OCI-LY1 (cell line): ENCODE data around the gene ORAI3.
A peak's percentile ranks its signal among the peaks of the same experiment; 100 is the strongest.

Experiments
- H2AFZ ChIP-seq: fragments of 200-600 bp; sonication (generic), shearing (Covaris generic); 2 replicates; pipeline ENCODE4 v1.6.0; 2014; ENCODE audit warnings: antibody characterized with exemption, mild to moderate bottlenecking, low read length
- H3F3A ChIP-seq: fragments of 200-600 bp; sonication (generic), shearing (Covaris generic); 2 replicates; pipeline ENCODE4 v1.6.0; 2014; ENCODE audit warnings: mild to moderate bottlenecking, antibody characterized with exemption, low read length, moderate library complexity; ENCODE audit not compliant: insufficient read depth
- H3K27ac ChIP-seq: fragments of 200-600 bp; sonication (generic); 2 replicates; pipeline ENCODE4 v1.5.1; 2014; ENCODE audit warnings: low read length, mixed run types, mild to moderate bottlenecking, low read depth; ENCODE audit not compliant: poor library complexity, severe bottlenecking
- H3K27me3 ChIP-seq: fragments of 200-600 bp; sonication (generic); 2 replicates; pipeline ENCODE4 v1.6.0; 2014; ENCODE audit warnings: antibody characterized with exemption, mild to moderate bottlenecking, low read length, moderate library complexity; ENCODE audit not compliant: insufficient read depth
- H3K36me3 ChIP-seq: fragments of 200-600 bp; sonication (generic); 2 replicates; pipeline ENCODE4 v1.6.1; 2014; ENCODE audit warnings: mild to moderate bottlenecking, antibody characterized with exemption, low read length, moderate library complexity, mixed read lengths; ENCODE audit not compliant: insufficient read depth
- H3K4me1 ChIP-seq: fragments of 200-600 bp; sonication (generic); 2 replicates; pipeline ENCODE4 v1.5.1; 2014; ENCODE audit warnings: mild to moderate bottlenecking, low read length, moderate library complexity; ENCODE audit not compliant: insufficient read depth, severe bottlenecking
- H3K4me2 ChIP-seq: fragments of 200-600 bp; sonication (generic), shearing (Covaris generic); 2 replicates; pipeline ENCODE4 v1.6.1; 2014; ENCODE audit warnings: low read length
- H3K4me3 ChIP-seq: fragments of 200-600 bp; sonication (generic); 2 replicates; pipeline ENCODE4 v1.5.1; 2014; ENCODE audit warnings: low read length, low read depth, mild to moderate bottlenecking, mixed read lengths; ENCODE audit not compliant: poor library complexity, severe bottlenecking
- H3K79me2 ChIP-seq: fragments of 200-600 bp; shearing (Covaris generic); 2 replicates; pipeline ENCODE4 v1.6.1; 2016; ENCODE audit warnings: mixed run types, low read length, mixed read lengths; ENCODE audit not compliant: insufficient read depth
- H3K9ac ChIP-seq: fragments of 200-600 bp; sonication (generic), shearing (Covaris generic); 2 replicates; pipeline ENCODE4 v1.6.1; 2014; ENCODE audit warnings: mild to moderate bottlenecking, low read length, mixed read lengths
- H3K9me2 ChIP-seq: fragments of 200-600 bp; sonication (generic), shearing (Covaris generic); 2 replicates; pipeline ENCODE4 v1.6.1; 2014; ENCODE audit warnings: low read depth, mild to moderate bottlenecking, low read length, mixed read lengths
- H3K9me3 ChIP-seq: fragments of 200-600 bp; shearing (Covaris generic); 2 replicates; pipeline ENCODE4 v1.6.1; 2014; ENCODE audit warnings: low read length, mixed read lengths
- H4K20me1 ChIP-seq: fragments of 200-600 bp; sonication (generic), shearing (Covaris generic); 2 replicates; pipeline ENCODE4 v1.6.0; 2016; ENCODE audit warnings: mild to moderate bottlenecking, low read length; ENCODE audit not compliant: insufficient read depth
- CTCF ChIP-seq: fragments of 200-600 bp; sonication (generic), shearing (Covaris generic); IDR thresholded peaks from 2 replicates; pipeline ENCODE4 v1.5.1; 2017; ENCODE audit warnings: mild to moderate bottlenecking, antibody characterized with exemption, low read length, moderate library complexity, mixed read lengths
- EZH2 ChIP-seq: fragments of 200-600 bp; sonication (generic), shearing (Covaris generic); IDR thresholded peaks from 2 replicates; pipeline ENCODE4 v1.8.0; 2017; ENCODE audit warnings: borderline replicate concordance, mixed run types, mild to moderate bottlenecking, antibody characterized with exemption, low read length, moderate library complexity, mixed read lengths

ORAI3 gene

GRCh38 chr16:30983289-30983889 is 34.5 kb downstream of the ORAI3 start:
- H3K36me3 ChIP-seq, result peaks cover 55% of the 10 kb centered on the region
- no peaks in the 10 kb centered on the region for H3K79me2 ChIP-seq
- H3K4me3 ChIP-seq, result no peak overlapping the region
- H4K20me1 ChIP-seq, result no peaks in the 10 kb centered on the region
- H3K4me2 ChIP-seq, result no peak overlapping the region
- peaks cover 6% of the 10 kb centered on the region for H3K4me1 ChIP-seq
- no peaks in the 10 kb centered on the region for H3K9me2 ChIP-seq
- no peak overlapping the region for H2AFZ ChIP-seq
- no peaks in the 10 kb centered on the region for H3K9me3 ChIP-seq
- no peaks in the 10 kb centered on the region for H3K27me3 ChIP-seq
- no peaks in the 10 kb centered on the region for H3F3A ChIP-seq
- no peak overlapping the region for H3K9ac ChIP-seq
- H3K27ac ChIP-seq, result no peak overlapping the region
- TF ChIP-seq EZH2, result no peak
- TF ChIP-seq CTCF, result no peak

- H3K4me3 ChIP-seq, result no peak overlapping the region
- no peak overlapping the region for H3K27ac ChIP-seq
- H3K27me3 ChIP-seq, result no peaks in the 10 kb centered on the region
- no peaks in the 10 kb centered on the region for H3K79me2 ChIP-seq
- H3K9ac ChIP-seq, result no peak overlapping the region
- no peak overlapping the region for H2AFZ ChIP-seq
- no peak overlapping the region for H3K4me2 ChIP-seq
- H3K9me2 ChIP-seq, result no peaks in the 10 kb centered on the region
- H3K36me3 ChIP-seq, result peaks cover 48% of the 10 kb centered on the region
- no peaks in the 10 kb centered on the region for H4K20me1 ChIP-seq
- no peak for TF ChIP-seq CTCF
- TF ChIP-seq EZH2, result no peak
- peaks cover 10% of the 10 kb centered on the region for H3K4me1 ChIP-seq
- no peaks in the 10 kb centered on the region for H3F3A ChIP-seq
- H3K9me3 ChIP-seq, result no peaks in the 10 kb centered on the region
Observed at GRCh38 chr16:30983898-30984610, 35.2 kb downstream of the ORAI3 start.

- Histone ChIP-seq H3K27me3 (no peaks in the 10 kb centered on the region), H3F3A (no peaks in the 10 kb centered on the region), H3K4me2 (no peak within 1 kb of the TSS), H3K27ac (no peak within 1 kb of the TSS), H3K9me3 (no peaks in the 10 kb centered on the region), H4K20me1 (no peaks in the 10 kb centered on the region), H3K9me2 (no peaks in the 10 kb centered on the region), H3K4me1 (peaks cover 18% of the 10 kb centered on the region), H2AFZ (no peak within 1 kb of the TSS), H3K79me2 (no peaks in the 10 kb centered on the region), H3K9ac (no peak within 1 kb of the TSS), H3K4me3 (no peak within 1 kb of the TSS), H3K36me3 (peaks cover 42% of the 10 kb centered on the region)
- TF ChIP-seq CTCF (peak; percentile 90), EZH2 (no peak)
Observed at GRCh38 chr16:30984669-30985400, 36.0 kb downstream of the ORAI3 start, which contains the start of gene HSD3B7. Gene HSD3B7 (plus strand): TSS chr16:30985207. CDS start chr16:30985659, 452 bp downstream.
